Measurements from ENCODE around the gene PRKAR2B. TPM values are rescaled to one million over a fixed set of nuclear protein-coding genes. Genes with fewer than 3 reads are reported as not detected.

PRKAR2B gene
- polyA plus RNA-seq, 1 donor from 2014 or later = 297 TPM

DNA sequence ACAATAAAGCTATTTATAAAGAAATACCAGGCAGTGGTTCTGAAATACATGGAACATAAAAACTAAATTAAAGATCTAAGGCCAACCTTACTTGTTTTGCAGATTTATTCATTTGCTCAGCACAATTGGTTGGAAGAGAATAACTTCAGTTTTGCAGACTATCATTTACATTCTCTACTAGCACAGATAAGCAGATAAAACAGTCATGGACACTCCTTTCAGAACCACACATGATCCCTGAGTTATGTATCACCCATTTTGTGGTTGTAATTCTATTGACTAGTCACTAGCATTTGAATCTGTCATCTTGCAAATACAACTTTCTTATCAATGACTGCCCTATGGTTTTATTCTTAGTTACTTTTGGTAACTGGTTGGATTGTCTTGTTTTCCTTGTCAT is 45.1 kb downstream of the PRKAR2B start:
- no peak overlapping the region for H3K27ac ChIP-seq (ENCODE audit: low read length)

GRCh38 chr7:107090457-107090856 is 46.0 kb downstream of the PRKAR2B start:
- Histone ChIP-seq H3K27ac (ENCODE audit: low read length) (no peak overlapping the region), H4K20me1 (ENCODE audit: insufficient read depth) (peaks cover 7% of the 10 kb centered on the region)
- TF ChIP-seq RAD21 (conservative IDR thresholded peaks at IDR 0.05) (no peak), TAF1 (IDR thresholded peaks at IDR 0.05; ENCODE audit: low read depth) (no peak), SMC3 (conservative IDR thresholded peaks at IDR 0.05; ENCODE audit: poor library complexity) (no peak)
- TF ChIP-seq, protein P1, sequence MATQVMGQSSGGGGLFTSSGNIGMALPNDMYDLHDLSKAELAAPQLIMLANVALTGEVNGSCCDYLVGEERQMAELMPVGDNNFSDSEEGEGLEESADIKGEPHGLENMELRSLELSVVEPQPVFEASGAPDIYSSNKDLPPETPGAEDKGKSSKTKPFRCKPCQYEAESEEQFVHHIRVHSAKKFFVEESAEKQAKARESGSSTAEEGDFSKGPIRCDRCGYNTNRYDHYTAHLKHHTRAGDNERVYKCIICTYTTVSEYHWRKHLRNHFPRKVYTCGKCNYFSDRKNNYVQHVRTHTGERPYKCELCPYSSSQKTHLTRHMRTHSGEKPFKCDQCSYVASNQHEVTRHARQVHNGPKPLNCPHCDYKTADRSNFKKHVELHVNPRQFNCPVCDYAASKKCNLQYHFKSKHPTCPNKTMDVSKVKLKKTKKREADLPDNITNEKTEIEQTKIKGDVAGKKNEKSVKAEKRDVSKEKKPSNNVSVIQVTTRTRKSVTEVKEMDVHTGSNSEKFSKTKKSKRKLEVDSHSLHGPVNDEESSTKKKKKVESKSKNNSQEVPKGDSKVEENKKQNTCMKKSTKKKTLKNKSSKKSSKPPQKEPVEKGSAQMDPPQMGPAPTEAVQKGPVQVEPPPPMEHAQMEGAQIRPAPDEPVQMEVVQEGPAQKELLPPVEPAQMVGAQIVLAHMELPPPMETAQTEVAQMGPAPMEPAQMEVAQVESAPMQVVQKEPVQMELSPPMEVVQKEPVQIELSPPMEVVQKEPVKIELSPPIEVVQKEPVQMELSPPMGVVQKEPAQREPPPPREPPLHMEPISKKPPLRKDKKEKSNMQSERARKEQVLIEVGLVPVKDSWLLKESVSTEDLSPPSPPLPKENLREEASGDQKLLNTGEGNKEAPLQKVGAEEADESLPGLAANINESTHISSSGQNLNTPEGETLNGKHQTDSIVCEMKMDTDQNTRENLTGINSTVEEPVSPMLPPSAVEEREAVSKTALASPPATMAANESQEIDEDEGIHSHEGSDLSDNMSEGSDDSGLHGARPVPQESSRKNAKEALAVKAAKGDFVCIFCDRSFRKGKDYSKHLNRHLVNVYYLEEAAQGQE (IDR thresholded peaks at IDR 0.05; ENCODE audit: borderline replicate concordance) = no peak

More for the DNA sequence above, 45.1 kb downstream of the PRKAR2B start:
- Histone ChIP-seq H3K9ac (ENCODE audit: low read length) (no peak overlapping the region), H3K9me3 (ENCODE audit: low read length) (no peaks in the 10 kb centered on the region), H3K4me3 (ENCODE audit: low read length) (no peak overlapping the region), H3K79me2 (replicated peaks; ENCODE audit: insufficient read depth, low read length) (peaks cover 11% of the 10 kb centered on the region), H3K27me3 (ENCODE audit: insufficient read depth, low read depth, low read length) (no peaks in the 10 kb centered on the region), H3K36me3 (ENCODE audit: insufficient read depth, low read length) (no peaks in the 10 kb centered on the region), H3K4me2 (ENCODE audit: low read length) (no peak overlapping the region), H2AFZ (ENCODE audit: low read depth, low read length) (no peak overlapping the region), H3F3A (ENCODE audit: insufficient read depth, low read length, poor library complexity, severe bottlenecking) (no peaks in the 10 kb centered on the region), H4K20me1 (ENCODE audit: insufficient read depth) (peaks cover 7% of the 10 kb centered on the region), H3K9me2 (ENCODE audit: insufficient read depth, low read length) (no peaks in the 10 kb centered on the region)
- no peak for TF ChIP-seq EP300 (conservative IDR thresholded peaks at IDR 0.05; ENCODE audit: poor library complexity, severe bottlenecking)
- no peak for TF ChIP-seq TAF1 (IDR thresholded peaks at IDR 0.05; ENCODE audit: low read depth)
- TF ChIP-seq, protein P2, sequence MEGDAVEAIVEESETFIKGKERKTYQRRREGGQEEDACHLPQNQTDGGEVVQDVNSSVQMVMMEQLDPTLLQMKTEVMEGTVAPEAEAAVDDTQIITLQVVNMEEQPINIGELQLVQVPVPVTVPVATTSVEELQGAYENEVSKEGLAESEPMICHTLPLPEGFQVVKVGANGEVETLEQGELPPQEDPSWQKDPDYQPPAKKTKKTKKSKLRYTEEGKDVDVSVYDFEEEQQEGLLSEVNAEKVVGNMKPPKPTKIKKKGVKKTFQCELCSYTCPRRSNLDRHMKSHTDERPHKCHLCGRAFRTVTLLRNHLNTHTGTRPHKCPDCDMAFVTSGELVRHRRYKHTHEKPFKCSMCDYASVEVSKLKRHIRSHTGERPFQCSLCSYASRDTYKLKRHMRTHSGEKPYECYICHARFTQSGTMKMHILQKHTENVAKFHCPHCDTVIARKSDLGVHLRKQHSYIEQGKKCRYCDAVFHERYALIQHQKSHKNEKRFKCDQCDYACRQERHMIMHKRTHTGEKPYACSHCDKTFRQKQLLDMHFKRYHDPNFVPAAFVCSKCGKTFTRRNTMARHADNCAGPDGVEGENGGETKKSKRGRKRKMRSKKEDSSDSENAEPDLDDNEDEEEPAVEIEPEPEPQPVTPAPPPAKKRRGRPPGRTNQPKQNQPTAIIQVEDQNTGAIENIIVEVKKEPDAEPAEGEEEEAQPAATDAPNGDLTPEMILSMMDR (IDR thresholded peaks at IDR 0.05; ENCODE audit: poor library complexity, severe bottlenecking) = no peak
- TF ChIP-seq, protein P1 (IDR thresholded peaks at IDR 0.05; ENCODE audit: borderline replicate concordance) = no peak
- no peak for TF ChIP-seq RAD21 (conservative IDR thresholded peaks at IDR 0.05)
- no peak for TF ChIP-seq SMC3 (conservative IDR thresholded peaks at IDR 0.05; ENCODE audit: poor library complexity)
- no peak for TF ChIP-seq POLR2AphosphoS5 (IDR thresholded peaks at IDR 0.05)
- TF ChIP-seq EZH2 (IDR thresholded peaks at IDR 0.05; ENCODE audit: borderline replicate concordance, insufficient read depth, low read length, poor library complexity, severe bottlenecking) = no peak

More at GRCh38 chr7:107090457-107090856, 46.0 kb downstream of the PRKAR2B start:
- H3K4me2 ChIP-seq (ENCODE audit: low read length) = no peak overlapping the region
- no peak overlapping the region for H2AFZ ChIP-seq (ENCODE audit: low read depth, low read length)
- H3K36me3 ChIP-seq (ENCODE audit: insufficient read depth, low read length) = no peaks in the 10 kb centered on the region
- peak overlapping the region; percentile 29 for H3K4me3 ChIP-seq (ENCODE audit: low read length)
- peaks cover 9% of the 10 kb centered on the region for H3K79me2 ChIP-seq (replicated peaks; ENCODE audit: insufficient read depth, low read length)
- H3K9ac ChIP-seq (ENCODE audit: low read length) = no peak overlapping the region
- H3K9me3 ChIP-seq (ENCODE audit: low read length) = no peaks in the 10 kb centered on the region
- H3F3A ChIP-seq (ENCODE audit: insufficient read depth, low read length, poor library complexity, severe bottlenecking) = no peaks in the 10 kb centered on the region
- H3K27me3 ChIP-seq (ENCODE audit: insufficient read depth, low read depth, low read length) = no peaks in the 10 kb centered on the region
- no peaks in the 10 kb centered on the region for H3K9me2 ChIP-seq (ENCODE audit: insufficient read depth, low read length)
